Measurements from ENCODE around the gene BABAM1. TPM values are rescaled to one million over a fixed set of nuclear protein-coding genes. Genes with fewer than 3 reads are reported as not detected.
A peak's percentile ranks its signal among the peaks of the same experiment; 100 is the strongest.

Gene BABAM1
- total and polyA plus RNA-seq, 9 donors, result 81.3 to 97.9 (median 92.4) TPM

DNA sequence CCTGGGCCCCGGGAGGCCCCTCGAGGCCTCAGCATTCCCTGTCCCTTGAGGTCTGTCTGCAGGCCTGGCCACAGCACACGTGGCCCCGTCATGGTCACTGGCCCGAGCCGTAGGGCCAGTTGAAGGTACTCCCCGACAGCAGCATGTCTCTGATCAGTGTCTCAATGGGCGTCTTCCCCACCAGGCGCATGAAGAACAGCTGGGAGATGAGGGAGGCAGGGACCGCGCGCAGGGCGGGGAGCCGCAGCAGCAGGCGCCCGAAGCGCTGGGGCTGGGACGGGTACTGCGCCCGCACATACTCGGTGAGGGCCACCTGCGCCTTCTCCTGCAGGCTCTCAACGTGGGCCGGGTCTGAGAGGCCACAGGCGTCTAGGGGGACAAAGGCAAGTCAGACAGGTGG lies 35.0 kb upstream of the BABAM1 start:
- WGBS (ENCODE audit: insufficient coverage), result 91% methylated on average over 24 of the region's 25 CpGs
- H3K4me1 ChIP-seq (ENCODE audit: control insufficient read depth, insufficient read depth, low read length), result peaks cover 26% of the 10 kb centered on the region
- H3K4me3 ChIP-seq (ENCODE audit: low read length), result no peak overlapping the region
- DNase-seq, result no peak
- no peaks in the 10 kb centered on the region for H3K27me3 ChIP-seq (ENCODE audit: control insufficient read depth, insufficient read depth, low read length)
- H3K9me3 ChIP-seq (replicated peaks; ENCODE audit: control insufficient read depth, low read depth, low read length), result no peaks in the 10 kb centered on the region
- peaks cover 53% of the 10 kb centered on the region for H3K36me3 ChIP-seq (ENCODE audit: control insufficient read depth, insufficient read depth, low read length)
- H3K27ac ChIP-seq (ENCODE audit: low read length), result no peak overlapping the region

- H3K27ac ChIP-seq (ENCODE audit: low read length), result peak overlapping the region; percentile 69
- no peaks in the 10 kb centered on the region for H3K9me3 ChIP-seq (replicated peaks; ENCODE audit: control insufficient read depth, low read depth, low read length)
- no peak for DNase-seq
- peaks cover 60% of the 10 kb centered on the region for H3K36me3 ChIP-seq (ENCODE audit: control insufficient read depth, insufficient read depth, low read length)
- H3K27me3 ChIP-seq (ENCODE audit: control insufficient read depth, insufficient read depth, low read length), result no peaks in the 10 kb centered on the region
- peak overlapping the region; percentile 54 for H3K4me3 ChIP-seq (ENCODE audit: low read length)
- peaks cover 23% of the 10 kb centered on the region for H3K4me1 ChIP-seq (ENCODE audit: control insufficient read depth, insufficient read depth, low read length)
- 33% methylated on average over 3 of the region's 11 CpGs for WGBS (ENCODE audit: insufficient coverage)
Observed at GRCh38 chr19:17234911-17235299, 32.3 kb upstream of the BABAM1 start.

GRCh38 chr19:17235300-17235970 lies 31.8 kb upstream of the BABAM1 start:
- H3K4me1 ChIP-seq (ENCODE audit: control insufficient read depth, insufficient read depth, low read length), result peaks cover 23% of the 10 kb centered on the region
- peak; percentile 83 for DNase-seq
- H3K4me3 ChIP-seq (ENCODE audit: low read length), result peak overlapping the region; percentile 54
- WGBS (ENCODE audit: insufficient coverage), result 1% methylated on average over 79 of the region's 80 CpGs
- H3K36me3 ChIP-seq (ENCODE audit: control insufficient read depth, insufficient read depth, low read length), result peaks cover 60% of the 10 kb centered on the region
- H3K27me3 ChIP-seq (ENCODE audit: control insufficient read depth, insufficient read depth, low read length), result no peaks in the 10 kb centered on the region
- H3K9me3 ChIP-seq (replicated peaks; ENCODE audit: control insufficient read depth, low read depth, low read length), result no peaks in the 10 kb centered on the region
- peak overlapping the region; percentile 69 for H3K27ac ChIP-seq (ENCODE audit: low read length)

DNA sequence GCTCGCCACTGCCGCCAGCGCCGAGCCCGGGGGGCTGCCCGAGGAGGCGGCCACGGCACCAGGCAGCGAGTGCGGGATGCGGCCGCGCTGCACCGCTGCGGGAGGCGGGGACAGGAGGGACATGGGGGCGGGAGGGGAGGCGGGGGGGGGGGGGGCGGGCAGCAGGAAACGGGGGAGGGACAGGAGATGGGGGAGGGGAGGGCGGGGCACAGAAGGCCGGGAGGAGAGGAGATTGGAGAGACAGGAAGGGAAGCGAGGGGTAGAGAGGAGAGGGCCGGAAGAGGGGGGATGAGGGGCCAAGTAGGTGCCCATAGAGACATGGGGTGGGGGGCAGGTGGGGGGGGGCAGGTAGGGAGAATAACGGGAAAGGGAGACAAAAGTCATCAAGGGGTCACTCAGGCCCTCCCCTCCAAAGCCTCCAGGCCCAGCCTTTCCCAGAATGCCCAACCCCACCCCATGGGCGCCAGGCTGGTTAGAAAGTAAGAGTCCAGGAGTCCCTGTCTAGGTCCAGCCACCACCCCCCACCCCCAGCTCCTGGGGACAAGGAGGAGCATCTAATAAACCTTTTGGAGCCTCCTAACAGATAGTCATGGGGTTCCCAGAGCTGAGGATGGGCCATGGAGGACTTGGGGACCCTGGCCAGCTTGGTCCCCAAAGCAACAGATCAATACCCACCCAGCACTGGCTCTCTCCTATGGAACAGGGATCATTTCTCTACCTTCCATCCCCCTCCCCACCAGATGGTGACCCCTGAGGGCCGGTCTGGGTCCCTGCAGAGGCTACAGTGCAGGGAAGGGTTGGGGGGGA lies 31.1 kb upstream of the BABAM1 start:
- Histone ChIP-seq H3K4me1 (ENCODE audit: control insufficient read depth, insufficient read depth, low read length) (peaks cover 23% of the 10 kb centered on the region), H3K27ac (ENCODE audit: low read length) (peak overlapping the region; percentile 42), H3K36me3 (ENCODE audit: control insufficient read depth, insufficient read depth, low read length) (peaks cover 58% of the 10 kb centered on the region), H3K9me3 (replicated peaks; ENCODE audit: control insufficient read depth, low read depth, low read length) (no peaks in the 10 kb centered on the region), H3K4me3 (ENCODE audit: low read length) (peak overlapping the region; percentile 54), H3K27me3 (ENCODE audit: control insufficient read depth, insufficient read depth, low read length) (no peaks in the 10 kb centered on the region)
- WGBS (ENCODE audit: insufficient coverage), result no CpG with 5 or more reads among the region's 27 CpGs
- no peak for DNase-seq

DNA sequence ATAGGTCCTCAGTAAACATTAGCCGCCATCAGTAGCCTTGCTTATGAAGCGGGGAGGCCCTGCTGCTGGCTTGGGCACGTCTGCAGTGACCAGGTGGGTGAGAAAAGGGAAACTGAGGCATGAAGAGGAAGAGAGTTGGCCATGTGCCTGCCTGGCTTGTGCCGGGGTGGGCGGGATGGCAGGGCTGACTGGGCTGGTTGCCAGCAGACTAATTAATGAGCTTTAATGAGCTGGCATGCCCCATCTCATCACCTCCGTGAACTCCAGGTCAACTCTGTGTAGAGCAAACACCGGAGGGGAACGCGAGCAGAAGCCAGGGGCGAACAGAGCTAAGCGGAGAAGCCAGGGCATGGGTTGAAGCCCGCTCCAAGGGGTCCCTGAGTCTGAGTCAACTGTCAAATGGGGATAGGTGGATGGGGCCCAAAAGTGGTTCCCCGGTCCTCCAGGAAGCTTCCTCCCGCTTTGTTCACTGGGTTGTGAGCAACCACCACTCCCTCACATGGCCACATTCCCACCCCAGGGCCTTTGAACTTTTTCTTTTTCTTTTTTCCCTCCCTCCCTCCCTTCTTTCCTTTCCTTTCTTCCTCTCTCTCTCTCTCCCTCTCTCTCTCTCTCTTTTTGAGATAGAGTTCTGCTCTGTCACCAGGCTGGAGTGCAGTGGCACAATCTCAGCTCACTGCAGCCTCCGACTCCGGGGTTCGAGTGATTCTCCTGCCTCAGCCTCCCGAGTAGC lies 30.3 kb upstream of the BABAM1 start:
- no peak for DNase-seq
- H3K27ac ChIP-seq (ENCODE audit: low read length), result no peak overlapping the region
- no peak overlapping the region for H3K4me3 ChIP-seq (ENCODE audit: low read length)
- H3K4me1 ChIP-seq (ENCODE audit: control insufficient read depth, insufficient read depth, low read length), result peaks cover 26% of the 10 kb centered on the region
- H3K36me3 ChIP-seq (ENCODE audit: control insufficient read depth, insufficient read depth, low read length), result peaks cover 50% of the 10 kb centered on the region
- H3K27me3 ChIP-seq (ENCODE audit: control insufficient read depth, insufficient read depth, low read length), result no peaks in the 10 kb centered on the region
- H3K9me3 ChIP-seq (replicated peaks; ENCODE audit: control insufficient read depth, low read depth, low read length), result no peaks in the 10 kb centered on the region
- WGBS (ENCODE audit: insufficient coverage), result 61% methylated on average over 5 of the region's 18 CpGs

GRCh38 chr19:17237747-17238706 lies 29.2 kb upstream of the BABAM1 start:
- Histone ChIP-seq H3K4me3 (ENCODE audit: low read length) (no peak overlapping the region), H3K4me1 (ENCODE audit: control insufficient read depth, insufficient read depth, low read length) (peaks cover 30% of the 10 kb centered on the region), H3K36me3 (ENCODE audit: control insufficient read depth, insufficient read depth, low read length) (peaks cover 41% of the 10 kb centered on the region), H3K27me3 (ENCODE audit: control insufficient read depth, insufficient read depth, low read length) (no peaks in the 10 kb centered on the region), H3K27ac (ENCODE audit: low read length) (no peak overlapping the region), H3K9me3 (replicated peaks; ENCODE audit: control insufficient read depth, low read depth, low read length) (no peaks in the 10 kb centered on the region)
- DNase-seq, result no peak
- WGBS (ENCODE audit: insufficient coverage), result 97% methylated on average over 8 of the region's 13 CpGs

- DNase-seq, result no peak
- H3K27ac ChIP-seq (ENCODE audit: low read length), result no peak overlapping the region
- 43% methylated on average over 19 of the region's 24 CpGs for WGBS (ENCODE audit: insufficient coverage)
Observed at GRCh38 chr19:17240062-17240752, 27.0 kb upstream of the BABAM1 start.

DNA sequence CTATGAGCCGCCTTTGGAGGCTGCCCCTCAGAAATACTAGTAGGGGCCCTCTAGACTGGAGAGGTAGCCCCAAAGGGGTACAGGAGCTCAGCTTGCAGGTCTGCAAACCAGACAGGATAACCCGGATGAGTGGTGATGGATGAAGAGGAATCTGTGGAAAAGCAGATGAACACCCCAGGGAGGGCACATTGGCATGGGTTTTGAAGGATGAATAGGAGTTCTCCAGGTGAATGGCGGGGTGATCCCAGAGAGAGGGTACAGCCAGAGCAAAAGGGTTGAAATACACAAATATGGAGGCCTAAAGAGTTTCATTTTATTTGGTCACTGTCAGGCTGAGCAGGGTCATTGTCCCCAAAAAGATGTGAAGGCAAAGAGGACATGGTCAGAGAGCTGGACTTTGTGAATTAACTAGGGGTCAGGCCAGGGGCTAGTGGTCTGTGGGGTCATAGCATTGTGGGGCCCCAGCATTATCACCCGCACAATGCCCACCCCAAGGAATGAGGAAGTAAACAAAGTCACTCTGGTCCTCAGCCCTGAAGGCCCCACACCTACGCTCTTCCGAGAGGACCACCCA lies 26.3 kb upstream of the BABAM1 start:
- 95% methylated on average over 5 of the region's 6 CpGs for WGBS (ENCODE audit: insufficient coverage)
- peaks cover 26% of the 10 kb centered on the region for H3K4me1 ChIP-seq (ENCODE audit: control insufficient read depth, insufficient read depth, low read length)
- H3K9me3 ChIP-seq (replicated peaks; ENCODE audit: control insufficient read depth, low read depth, low read length), result no peaks in the 10 kb centered on the region
- no peaks in the 10 kb centered on the region for H3K27me3 ChIP-seq (ENCODE audit: control insufficient read depth, insufficient read depth, low read length)
- no peak overlapping the region for H3K27ac ChIP-seq (ENCODE audit: low read length)
- no peak for DNase-seq
- H3K36me3 ChIP-seq (ENCODE audit: control insufficient read depth, insufficient read depth, low read length), result peaks cover 30% of the 10 kb centered on the region
- no peak overlapping the region for H3K4me3 ChIP-seq (ENCODE audit: low read length)

More at GRCh38 chr19:17240062-17240752, 27.0 kb upstream of the BABAM1 start:
- Histone ChIP-seq H3K27me3 (ENCODE audit: control insufficient read depth, insufficient read depth, low read length) (no peaks in the 10 kb centered on the region), H3K4me1 (ENCODE audit: control insufficient read depth, insufficient read depth, low read length) (peaks cover 28% of the 10 kb centered on the region), H3K36me3 (ENCODE audit: control insufficient read depth, insufficient read depth, low read length) (peaks cover 30% of the 10 kb centered on the region), H3K4me3 (ENCODE audit: low read length) (no peak overlapping the region), H3K9me3 (replicated peaks; ENCODE audit: control insufficient read depth, low read depth, low read length) (no peaks in the 10 kb centered on the region)
